Ishikawa (cell line): ENCODE results near the gene DDIAS.

Source experiments
- CEBPB ChIP-seq: IDR thresholded peaks from 2 replicates; pipeline ENCODE4 v1.6.1; 2012
- CREB1 ChIP-seq: IDR thresholded peaks from 2 replicates; pipeline ENCODE4 v1.6.1; 2012; ENCODE audit warnings: low read depth
- EGR1 ChIP-seq: IDR thresholded peaks from 2 replicates; pipeline ENCODE4 v1.6.1; 2012
- EP300 ChIP-seq: IDR thresholded peaks from 2 replicates; pipeline ENCODE4 v1.6.1; 2012; ENCODE audit warnings: borderline replicate concordance
- FOXM1 ChIP-seq: IDR thresholded peaks from 2 replicates; pipeline ENCODE4 v1.6.1; 2012; ENCODE audit warnings: low read depth, borderline replicate concordance
- MAX ChIP-seq: IDR thresholded peaks from 2 replicates; pipeline ENCODE4 v1.6.1; 2012
- NFIC ChIP-seq: IDR thresholded peaks from 2 replicates; pipeline ENCODE4 v1.6.1; 2012
- RAD21 ChIP-seq: IDR thresholded peaks from 2 replicates; pipeline ENCODE4 v1.6.1; 2012; ENCODE audit warnings: low read depth
- REST ChIP-seq: IDR thresholded peaks from 2 replicates; pipeline ENCODE4 v1.6.1; 2012; ENCODE audit warnings: low read depth, mild to moderate bottlenecking
- TAF1 ChIP-seq: IDR thresholded peaks from 2 replicates; pipeline ENCODE4 v1.6.1; 2012; ENCODE audit warnings: low read depth, mild to moderate bottlenecking
- TCF12 ChIP-seq: IDR thresholded peaks from 2 replicates; pipeline ENCODE4 v1.6.1; 2012; ENCODE audit warnings: low read depth
- TEAD4 ChIP-seq: IDR thresholded peaks from 2 replicates; pipeline ENCODE4 v1.6.1; 2012
- YY1 ChIP-seq: IDR thresholded peaks from 2 replicates; pipeline ENCODE4 v1.6.1; 2012; ENCODE audit warnings: low read depth
- ZBTB7A ChIP-seq: IDR thresholded peaks from 2 replicates; pipeline ENCODE4 v1.6.1; 2012; ENCODE audit warnings: low read depth
- TF ChIP-seq, protein P1 (sequence below): IDR thresholded peaks from 2 replicates; pipeline ENCODE4 v1.6.1; 2012

The DDIAS gene

GRCh38 chr11:82949352-82949751, 47.8 kb downstream of the DDIAS start:
- TF ChIP-seq MAX (no peak), TCF12 (no peak), CEBPB (no peak), REST (no peak), ZBTB7A (no peak), FOXM1 (no peak), EGR1 (no peak), EP300 (no peak), NFIC (no peak), YY1 (no peak), TEAD4 (no peak), TAF1 (no peak), RAD21 (no peak), CREB1 (no peak)
- TF ChIP-seq, protein P1, sequence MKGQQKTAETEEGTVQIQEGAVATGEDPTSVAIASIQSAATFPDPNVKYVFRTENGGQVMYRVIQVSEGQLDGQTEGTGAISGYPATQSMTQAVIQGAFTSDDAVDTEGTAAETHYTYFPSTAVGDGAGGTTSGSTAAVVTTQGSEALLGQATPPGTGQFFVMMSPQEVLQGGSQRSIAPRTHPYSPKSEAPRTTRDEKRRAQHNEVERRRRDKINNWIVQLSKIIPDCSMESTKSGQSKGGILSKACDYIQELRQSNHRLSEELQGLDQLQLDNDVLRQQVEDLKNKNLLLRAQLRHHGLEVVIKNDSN, result no peak

DNA sequence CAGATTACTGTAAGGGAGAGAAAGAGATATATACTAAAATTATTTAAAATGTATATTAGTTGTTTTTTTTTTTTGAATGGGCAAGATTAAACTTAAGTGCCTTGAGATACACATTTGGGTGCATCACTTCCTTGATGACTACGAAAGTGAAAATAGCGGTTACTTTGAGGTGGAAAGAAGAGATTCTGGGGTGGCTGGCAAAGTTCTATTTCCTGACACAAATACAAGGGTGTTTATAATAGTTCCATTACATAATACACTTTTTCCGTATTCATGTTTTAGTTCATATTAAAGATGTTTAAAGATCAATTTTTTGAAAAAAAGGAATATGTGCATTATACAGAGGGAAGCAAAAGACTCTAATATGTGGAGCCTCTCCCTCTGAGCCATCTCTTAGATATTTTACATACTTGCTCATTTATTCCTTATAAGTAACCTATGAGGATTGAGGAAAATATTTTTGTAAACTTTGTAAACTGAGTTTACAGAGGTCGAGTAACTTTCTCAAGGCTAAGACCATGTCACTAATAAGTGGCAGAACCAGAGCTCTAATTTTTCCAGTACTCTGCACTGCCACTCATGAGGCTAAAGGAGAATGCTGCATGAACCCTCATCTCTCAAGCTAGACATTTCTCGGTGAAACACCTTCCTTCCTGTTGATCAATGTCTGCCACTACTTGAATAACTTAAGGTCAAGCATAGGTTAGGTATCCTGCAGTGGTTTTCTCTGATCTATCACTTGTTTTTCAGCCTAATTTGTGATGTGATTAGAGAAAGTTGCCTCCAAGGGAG, 58.6 kb downstream of the DDIAS start:
- no peak for TF ChIP-seq CREB1
- TF ChIP-seq TAF1, result no peak
- no peak for TF ChIP-seq RAD21
- no peak for TF ChIP-seq TEAD4
- TF ChIP-seq TCF12, result no peak
- no peak for TF ChIP-seq EP300
- TF ChIP-seq REST, result no peak
- no peak for TF ChIP-seq YY1
- TF ChIP-seq EGR1, result no peak

DNA sequence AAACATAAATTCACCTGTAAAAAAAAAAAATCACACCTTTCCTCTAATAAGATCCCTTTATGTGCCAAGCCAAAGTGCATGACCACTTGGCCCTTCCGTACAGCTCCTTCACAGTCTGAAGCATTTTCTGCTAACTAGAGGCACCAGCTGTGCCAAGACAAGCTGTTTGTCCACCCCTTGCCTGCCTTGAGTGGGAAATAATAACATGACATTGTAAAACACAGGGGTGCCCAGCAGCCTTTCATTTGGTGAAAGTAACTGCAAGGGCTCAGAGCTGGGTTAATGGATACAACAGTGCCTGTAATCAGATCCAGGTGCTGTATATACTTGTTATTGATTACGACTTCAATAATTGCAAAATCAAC, 59.2 kb downstream of the DDIAS start:
- TF ChIP-seq ZBTB7A (no peak), TEAD4 (no peak)

GRCh38 chr11:82967381-82967780, 65.8 kb downstream of the DDIAS start:
- TF ChIP-seq EP300 (no peak), TEAD4 (no peak), CEBPB (no peak), REST (no peak), FOXM1 (no peak), NFIC (no peak), TCF12 (no peak), RAD21 (no peak), CREB1 (no peak), MAX (no peak), EGR1 (no peak), ZBTB7A (no peak), TAF1 (no peak)
- TF ChIP-seq, protein P1, result no peak
